ENCODE results near the gene MUSK.

- TF ChIP-seq CTCF (IDR thresholded peaks at IDR 0.05) (no peak), POLR2A (IDR thresholded peaks at IDR 0.05) (no peak), POLR2AphosphoS5 (IDR thresholded peaks at IDR 0.05) (no peak), EP300 (IDR thresholded peaks at IDR 0.05) (no peak)
These were observed 81.7 kb downstream of the MUSK start for GRCh38 chr9:110750272-110750671.
